ENCODE results near the gene SHISA3.

DNA sequence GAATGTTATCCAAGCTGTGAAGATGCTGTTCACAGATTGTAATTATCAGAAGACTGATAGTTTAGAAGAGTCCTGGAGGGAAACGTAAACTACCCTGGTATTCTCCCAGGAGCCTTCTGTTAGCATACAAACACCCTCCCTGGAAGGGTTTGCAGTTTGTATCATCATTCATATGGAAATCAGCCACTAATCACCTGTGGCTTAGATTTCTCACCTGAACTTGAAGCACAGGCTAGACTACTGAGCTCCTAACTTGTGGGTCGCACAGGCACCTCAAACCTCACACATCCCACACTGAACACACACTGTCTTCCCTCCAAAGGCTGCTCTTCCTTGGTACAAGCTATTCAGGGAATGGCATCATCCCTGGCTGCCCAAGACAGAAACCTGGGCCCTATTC is 30.7 kb downstream of the SHISA3 start:
- TF ChIP-seq, protein P1, sequence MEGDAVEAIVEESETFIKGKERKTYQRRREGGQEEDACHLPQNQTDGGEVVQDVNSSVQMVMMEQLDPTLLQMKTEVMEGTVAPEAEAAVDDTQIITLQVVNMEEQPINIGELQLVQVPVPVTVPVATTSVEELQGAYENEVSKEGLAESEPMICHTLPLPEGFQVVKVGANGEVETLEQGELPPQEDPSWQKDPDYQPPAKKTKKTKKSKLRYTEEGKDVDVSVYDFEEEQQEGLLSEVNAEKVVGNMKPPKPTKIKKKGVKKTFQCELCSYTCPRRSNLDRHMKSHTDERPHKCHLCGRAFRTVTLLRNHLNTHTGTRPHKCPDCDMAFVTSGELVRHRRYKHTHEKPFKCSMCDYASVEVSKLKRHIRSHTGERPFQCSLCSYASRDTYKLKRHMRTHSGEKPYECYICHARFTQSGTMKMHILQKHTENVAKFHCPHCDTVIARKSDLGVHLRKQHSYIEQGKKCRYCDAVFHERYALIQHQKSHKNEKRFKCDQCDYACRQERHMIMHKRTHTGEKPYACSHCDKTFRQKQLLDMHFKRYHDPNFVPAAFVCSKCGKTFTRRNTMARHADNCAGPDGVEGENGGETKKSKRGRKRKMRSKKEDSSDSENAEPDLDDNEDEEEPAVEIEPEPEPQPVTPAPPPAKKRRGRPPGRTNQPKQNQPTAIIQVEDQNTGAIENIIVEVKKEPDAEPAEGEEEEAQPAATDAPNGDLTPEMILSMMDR (IDR thresholded peaks at IDR 0.05), result no peak
- no peak for TF ChIP-seq POLR2A (IDR thresholded peaks at IDR 0.05)
- no peak for TF ChIP-seq POLR2AphosphoS5 (IDR thresholded peaks at IDR 0.05)

All from prostate gland (tissue), 2 donors.